Stimulated activated CD8-positive, alpha-beta memory T cell treated with anti-CD3 and anti-CD28 coated beads, Interleukin-4, amount 100 ng/mL, for 48 hours (primary cell): Measurements from ENCODE around the gene UBAP2.

Experiments
- DNase-seq: peaks from one replicate; pipeline ENCODE4 v3.0.0-alpha.2; 2020

The UBAP2 gene, protein sequence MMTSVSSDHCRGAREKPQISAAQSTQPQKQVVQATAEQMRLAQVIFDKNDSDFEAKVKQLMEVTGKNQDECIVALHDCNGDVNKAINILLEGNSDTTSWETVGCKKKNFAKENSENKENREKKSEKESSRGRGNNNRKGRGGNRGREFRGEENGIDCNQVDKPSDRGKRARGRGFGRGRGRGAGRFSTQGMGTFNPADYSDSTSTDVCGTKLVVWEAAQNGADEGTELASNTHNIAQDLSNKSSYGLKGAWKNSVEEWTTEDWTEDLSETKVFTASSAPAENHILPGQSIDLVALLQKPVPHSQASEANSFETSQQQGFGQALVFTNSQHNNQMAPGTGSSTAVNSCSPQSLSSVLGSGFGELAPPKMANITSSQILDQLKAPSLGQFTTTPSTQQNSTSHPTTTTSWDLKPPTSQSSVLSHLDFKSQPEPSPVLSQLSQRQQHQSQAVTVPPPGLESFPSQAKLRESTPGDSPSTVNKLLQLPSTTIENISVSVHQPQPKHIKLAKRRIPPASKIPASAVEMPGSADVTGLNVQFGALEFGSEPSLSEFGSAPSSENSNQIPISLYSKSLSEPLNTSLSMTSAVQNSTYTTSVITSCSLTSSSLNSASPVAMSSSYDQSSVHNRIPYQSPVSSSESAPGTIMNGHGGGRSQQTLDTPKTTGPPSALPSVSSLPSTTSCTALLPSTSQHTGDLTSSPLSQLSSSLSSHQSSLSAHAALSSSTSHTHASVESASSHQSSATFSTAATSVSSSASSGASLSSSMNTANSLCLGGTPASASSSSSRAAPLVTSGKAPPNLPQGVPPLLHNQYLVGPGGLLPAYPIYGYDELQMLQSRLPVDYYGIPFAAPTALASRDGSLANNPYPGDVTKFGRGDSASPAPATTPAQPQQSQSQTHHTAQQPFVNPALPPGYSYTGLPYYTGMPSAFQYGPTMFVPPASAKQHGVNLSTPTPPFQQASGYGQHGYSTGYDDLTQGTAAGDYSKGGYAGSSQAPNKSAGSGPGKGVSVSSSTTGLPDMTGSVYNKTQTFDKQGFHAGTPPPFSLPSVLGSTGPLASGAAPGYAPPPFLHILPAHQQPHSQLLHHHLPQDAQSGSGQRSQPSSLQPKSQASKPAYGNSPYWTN

DNA sequence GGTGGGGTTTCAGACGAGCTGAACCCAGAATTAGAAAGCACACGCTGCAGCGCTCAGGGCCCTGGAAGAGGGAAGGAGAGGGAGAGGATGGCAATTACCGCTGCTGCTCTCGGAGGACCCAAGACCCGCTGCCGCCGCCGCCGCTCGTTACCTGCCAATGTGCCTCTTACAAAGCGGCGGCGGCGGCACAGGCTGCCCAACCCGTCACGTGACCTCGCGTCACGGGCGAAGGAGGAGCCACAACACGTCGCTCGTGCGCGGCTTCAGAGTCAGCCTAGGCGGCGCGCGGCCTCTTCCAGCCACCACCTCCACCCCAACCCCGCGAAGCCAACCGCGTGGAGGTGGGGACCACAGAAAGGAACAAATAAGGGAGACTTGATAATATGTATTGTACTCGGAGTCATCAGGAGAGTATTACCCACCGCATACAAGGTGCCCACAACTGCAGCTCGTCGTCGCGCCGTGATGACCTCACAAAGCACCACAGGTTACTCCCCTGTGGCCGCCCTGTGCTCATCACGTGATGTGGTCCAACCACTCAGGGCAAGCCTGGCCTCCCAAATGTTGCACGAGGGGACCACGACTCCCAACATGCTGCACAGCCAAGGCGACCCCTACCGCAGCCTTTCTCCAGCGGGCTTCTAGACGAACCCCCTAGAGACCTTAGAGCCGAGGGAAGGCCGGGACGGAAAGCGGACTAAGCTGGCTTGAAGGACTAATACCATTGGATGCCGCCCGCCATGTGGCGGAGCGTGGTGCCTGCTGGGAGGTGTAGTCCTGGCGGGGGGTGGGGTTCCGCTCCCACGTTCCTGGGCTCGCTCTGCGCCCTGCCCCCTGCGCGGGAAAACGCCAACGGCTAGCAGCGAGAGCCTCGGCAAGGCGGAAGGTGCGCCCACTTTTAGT, at the start of gene UBAP2:
TSS of gene UBAP2 (minus strand) at position 161 of the 903 bp plus-strand sequence. CDS start 31,739 bp downstream, outside the sequence.
- DNase-seq, result peak; percentile 98

DNA sequence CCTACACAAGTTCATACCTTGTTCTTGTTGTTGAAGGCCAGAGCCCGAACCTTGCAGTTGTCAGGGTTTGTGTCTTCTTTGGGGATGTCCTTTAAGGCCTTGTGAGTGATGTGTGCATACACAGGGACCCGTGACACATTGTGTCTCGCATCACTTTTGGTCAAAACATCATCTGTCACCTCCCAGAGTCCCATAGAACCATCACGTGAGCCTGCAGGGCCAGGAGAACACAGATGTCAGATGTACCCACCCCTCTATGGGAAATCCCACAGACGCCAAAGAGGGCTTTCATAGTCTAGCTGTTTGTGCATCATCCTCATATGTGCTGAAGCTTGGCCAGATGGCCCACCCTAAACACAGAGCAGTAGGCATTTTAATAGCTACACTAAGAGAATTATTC, 49.6 kb upstream of the UBAP2 start:
- DNase-seq, result no peak

DNA sequence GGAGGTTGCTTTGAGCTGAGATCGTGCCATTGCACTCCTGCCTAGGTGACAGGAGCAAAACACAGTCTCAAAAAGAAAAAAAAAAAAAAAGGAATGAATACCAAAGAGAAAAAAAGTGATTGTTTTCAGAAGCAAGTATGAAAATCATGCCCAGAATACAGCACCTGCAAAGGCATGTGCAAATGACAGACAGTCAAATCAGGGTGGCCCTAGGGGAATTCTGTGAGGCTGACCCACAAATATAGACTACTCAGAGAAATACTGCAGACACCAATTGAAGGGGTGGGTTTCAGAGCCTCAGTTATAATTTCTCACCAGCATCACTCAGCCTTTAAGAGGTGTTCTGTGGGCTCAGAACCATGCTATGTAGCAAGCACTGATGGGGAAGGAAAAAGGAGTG, 49.2 kb upstream of the UBAP2 start:
- no peak for DNase-seq

DNA sequence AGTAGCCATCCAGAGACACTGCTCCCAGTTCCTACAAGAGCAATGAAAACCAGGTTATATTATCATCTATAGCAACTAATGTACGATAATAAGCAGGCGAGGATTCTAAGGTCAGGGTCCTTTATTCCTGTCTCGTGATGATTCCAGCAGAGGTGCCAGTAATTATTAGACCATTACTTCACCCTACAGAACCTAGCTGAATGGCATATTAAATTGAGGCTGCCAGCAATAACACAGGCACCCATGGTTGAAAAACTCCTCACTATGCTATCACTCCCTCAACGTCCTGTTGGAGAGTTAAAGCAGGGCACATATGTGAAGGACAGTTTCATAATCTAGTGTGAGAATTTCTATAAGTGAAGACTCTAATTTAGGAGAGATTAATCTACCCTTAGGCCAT, 48.1 kb upstream of the UBAP2 start:
- no peak for DNase-seq

DNA sequence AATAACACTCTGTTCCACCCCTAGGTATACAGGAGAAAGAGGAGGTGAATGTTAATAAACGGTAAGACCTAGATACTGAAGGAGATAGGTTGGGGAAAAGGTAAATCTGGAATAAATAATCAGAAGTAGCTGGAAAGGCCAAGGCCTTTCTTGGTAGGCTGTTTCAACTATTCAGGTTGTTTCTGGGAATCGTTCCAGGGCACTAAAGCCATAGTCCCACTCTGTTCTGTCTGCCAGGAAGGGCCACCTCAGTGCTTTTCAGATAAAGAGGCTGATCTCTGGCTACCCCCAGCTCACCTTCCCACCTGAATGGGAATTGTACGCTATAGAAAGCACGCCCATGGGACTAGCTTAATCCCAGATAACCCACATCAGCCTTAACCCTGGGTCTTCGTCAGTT, 44.9 kb upstream of the UBAP2 start:
- DNase-seq, result no peak

DNA sequence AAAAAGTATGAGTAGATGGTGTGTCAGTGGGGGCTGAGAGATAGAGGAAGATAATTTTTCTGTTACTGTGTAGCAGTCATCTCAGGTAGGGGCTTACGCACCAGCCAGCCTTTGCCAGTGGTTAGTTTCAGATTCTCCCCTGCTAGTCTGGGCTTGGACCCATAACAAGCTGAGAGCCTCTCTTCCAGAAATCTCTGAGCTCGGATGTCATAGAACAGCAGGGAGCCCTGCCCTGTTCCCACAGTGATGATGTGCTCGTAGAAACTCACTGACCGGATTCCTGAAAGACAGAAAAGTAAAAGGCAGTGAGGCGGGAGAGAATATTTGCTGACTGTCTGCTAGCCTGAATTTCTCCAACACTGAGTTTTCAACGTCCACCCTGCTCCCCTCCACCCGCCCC, 40.6 kb upstream of the UBAP2 start:
- DNase-seq, result no peak

DNA sequence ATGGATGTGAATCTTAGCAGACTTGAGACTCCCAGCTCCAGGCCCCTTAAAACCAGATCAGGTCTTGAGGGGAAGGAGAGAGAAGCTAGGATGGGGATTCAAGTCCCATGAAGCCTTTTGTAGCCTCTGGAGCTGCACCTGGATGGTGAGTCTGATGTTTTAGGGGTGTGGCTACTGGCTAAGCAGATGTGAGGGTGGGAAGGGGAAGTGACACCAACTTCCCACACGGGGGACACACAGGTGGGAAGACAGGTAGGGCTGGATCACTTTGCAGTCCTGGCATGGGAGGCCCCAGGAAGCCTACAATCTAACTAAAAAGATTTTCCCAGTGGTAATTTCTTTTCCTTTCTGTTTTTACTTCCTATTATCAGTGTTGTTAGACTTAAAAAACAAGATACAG, 38.7 kb upstream of the UBAP2 start:
- no peak for DNase-seq

DNA sequence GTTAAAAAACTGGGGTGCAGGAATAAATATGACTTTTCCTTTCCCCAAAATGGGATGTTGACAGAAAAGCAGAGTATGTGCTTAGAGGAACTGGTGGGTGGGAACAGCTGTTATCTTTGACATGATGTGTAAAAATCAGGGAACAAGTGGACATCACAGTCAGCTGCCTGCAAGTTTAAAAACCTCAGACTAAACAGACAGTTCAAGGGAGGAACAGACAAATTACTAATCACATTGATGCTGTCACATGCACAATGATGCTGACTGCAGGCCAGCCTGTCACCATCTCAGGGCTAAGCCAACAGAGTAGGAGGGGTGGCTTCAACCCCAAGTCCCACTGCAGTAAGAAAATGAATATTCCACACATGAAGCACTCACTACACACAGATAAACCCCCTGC, 38.2 kb upstream of the UBAP2 start:
- no peak for DNase-seq

DNA sequence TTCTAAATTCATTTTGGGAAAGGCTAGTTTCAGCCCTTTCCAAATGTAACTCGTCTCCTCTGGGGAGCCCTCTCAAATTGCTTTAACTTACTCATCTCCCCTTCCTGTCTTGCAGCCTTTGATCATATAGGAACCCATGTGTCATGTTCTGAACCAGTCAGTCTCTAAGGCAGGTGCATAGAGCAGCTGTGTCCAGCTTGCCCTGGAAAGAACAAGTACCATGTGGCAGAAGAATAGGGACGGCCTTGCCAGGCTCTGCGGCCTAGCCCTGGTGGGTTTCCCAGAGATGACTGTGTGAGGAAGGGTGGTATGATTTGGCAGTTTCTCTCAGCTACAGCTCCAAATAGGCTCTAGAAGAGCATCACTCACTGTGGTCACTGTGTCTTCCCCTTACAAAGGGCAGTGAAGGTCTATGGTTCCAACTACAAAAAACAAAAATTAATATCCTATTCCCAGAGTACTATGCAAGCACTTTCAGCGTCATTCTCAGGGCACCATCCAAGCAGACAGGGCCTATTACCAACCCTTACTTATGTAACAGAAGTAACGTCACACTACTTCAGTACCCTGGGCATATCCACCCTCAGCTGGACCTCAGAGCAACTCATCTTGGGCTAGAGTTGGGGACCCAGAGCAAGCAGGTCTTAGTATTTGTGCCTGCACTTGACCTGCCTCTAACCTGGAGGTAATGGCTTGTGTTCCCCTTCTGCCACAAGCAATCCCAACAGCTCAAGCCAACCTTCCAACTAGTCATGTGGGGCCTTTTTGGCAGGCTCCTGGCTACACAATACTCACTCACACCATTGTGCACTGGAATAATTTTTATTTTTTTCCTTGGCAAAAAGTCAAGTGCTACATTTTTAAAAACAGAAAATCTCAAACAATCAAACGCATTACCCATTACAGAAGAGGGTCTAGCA, 37.2 kb upstream of the UBAP2 start:
- no peak for DNase-seq

DNA sequence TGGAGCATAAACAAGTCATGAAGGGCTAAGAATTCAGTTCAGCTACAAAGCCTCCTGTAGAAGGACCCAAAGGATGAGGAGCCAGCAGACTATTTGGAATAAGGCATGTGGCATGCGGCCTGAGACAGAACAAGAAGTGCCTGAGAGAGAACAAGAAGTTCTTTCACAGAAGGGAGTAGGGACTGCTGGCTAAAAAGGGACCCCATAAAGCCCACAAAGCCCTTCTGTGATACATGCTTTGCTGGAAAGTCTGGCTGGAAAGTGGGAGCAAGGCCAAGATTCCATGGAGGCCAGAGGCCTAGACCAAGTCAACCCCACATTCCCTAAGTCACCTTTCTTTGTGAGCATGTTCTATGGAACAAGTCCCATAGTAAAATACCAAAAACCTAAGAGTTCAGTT, 35.9 kb upstream of the UBAP2 start:
- DNase-seq, result no peak

DNA sequence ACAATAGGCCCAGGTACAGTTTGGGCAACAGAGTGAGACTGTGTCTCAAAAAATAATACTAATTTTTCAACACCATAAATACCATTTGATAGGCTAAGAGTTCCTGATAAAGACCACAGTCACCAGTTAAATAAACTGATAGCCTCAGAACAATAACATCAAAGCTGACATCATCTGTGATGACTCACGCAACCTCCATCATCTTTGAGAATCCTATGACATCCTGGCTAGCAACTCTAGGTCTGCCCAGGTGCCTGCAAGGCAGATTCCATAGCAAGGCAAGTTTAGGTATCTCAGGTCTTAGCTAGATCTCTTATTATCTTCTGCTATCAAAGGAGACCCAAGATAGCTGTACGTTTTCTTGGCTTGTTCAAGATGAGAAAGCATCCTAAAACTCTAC, 30.5 kb upstream of the UBAP2 start:
- DNase-seq, result no peak

DNA sequence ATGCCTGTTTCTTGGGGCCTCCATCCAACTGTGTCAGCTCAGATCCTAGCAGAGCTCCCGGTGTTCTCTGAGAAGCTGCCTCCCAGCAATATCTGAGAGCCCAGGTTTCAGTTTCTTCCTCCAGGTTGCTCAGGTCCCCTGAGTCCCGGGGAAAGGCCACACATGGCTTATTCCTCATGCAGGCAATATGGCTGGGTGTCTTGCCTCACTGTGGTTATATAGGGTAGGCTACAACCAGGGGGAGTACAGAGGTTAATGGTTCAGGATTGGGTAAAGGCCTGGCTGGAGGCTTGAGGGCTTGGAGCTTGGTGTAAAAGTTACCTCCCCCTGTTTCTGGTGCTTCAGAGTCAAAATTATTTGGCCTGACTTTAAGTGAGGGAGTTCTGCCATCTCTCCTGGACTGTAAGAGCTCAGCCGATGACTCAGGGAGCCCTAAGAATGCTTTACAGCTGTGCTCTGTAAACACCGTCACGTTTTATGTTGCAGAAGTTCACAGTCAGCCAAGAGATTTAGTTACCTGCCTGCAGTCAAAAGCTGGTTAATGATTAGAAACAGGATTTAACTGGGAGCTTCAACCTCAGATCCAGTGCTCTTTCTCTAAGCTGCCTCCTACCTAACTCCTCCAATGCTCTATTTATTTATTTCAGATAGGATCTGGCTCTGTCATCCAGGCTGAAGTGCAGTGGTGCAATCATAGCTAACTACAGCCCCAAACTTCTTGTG, 24.3 kb upstream of the UBAP2 start:
- DNase-seq, result no peak

DNA sequence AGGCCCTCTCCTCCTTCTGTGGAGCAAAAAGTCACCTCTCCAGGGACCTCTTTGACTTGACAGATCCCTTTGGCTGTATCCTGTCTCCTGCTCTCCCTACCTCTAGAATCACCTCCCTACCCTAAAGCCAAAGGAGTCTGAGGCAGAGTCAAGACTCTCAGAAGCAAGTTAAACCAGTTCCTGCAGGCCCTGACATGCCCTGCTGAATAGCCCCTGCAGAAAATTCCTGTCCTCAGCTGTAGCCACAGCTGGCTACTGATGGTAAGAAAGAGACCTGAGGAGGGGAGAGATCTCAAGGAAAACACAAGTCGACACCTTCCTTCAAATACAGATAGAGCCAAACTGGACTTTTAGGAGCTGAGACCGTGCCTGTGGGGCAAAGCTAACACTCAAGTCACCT, 23.7 kb upstream of the UBAP2 start:
- no peak for DNase-seq

DNA sequence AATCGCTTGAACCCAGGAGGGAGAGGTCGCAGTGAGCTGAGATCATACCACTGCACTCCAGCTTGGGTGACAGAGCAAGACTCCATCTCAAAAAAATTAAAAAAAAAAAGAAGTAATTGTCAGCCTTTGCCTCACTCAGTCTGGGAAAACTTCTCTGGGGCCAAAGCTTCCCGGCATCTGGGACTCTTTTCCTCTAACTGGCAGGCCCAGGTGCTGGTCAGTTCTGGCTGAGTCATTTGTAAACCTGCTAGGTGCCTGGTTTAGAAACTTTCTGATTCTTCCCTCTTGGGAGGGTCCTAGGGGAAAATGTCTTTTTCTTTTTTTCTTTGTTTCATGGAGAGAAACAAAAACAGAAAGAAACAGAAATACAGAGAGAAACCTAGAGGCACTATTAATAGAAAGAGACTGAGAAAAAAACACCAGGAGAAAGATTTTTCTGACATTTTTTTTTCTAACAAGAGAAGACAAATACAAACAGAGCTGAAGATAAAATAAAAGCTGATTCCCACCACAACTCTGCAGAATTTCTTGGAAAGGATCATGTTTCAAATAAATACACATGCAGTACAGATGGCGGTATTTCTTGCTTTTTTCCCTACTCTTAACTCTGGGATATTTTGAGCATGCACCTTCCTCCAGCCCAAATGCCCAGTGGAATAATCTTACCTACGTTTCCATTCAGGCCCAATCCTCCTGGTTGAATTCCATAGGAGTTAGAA, 22.1 kb upstream of the UBAP2 start:
- no peak for DNase-seq

DNA sequence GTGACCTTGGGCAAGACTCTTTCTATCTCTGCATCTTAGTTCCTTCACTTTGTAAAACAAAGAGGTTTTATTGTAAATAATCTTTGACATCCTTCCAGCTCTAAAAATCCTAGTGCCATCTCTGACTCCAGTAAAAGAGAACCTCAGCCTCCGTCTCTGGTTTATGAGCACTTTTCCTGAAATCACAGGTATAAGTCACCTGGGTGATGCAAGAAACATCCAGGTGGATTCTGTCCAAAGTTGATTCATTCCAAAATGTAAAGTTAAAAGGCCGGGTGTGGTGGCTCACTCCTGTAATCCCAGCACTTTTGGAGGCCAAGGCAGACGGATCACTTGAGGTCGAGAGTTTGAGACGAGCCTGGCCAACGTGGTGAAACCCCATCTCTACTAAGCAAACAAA, 21.1 kb upstream of the UBAP2 start:
- DNase-seq, result no peak

DNA sequence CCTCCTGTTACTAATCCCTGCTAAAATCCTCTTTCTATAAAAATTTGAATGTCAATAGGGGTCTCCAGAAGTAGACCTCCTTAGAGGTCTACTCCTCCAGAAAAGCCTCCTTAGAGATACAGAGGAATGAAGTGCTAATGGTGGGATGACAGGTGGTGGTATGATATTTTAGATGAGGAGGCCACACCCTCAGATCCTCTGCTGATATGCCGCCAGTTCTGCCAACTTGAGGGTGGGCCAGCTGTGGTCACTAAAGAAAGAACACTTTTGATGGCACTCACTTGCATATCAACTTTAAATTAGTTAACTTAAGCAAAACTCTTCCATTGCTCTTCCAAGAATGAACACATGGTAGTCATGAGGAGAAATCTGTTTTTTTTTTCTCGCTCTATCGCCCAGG, 16.9 kb upstream of the UBAP2 start:
- DNase-seq, result no peak

DNA sequence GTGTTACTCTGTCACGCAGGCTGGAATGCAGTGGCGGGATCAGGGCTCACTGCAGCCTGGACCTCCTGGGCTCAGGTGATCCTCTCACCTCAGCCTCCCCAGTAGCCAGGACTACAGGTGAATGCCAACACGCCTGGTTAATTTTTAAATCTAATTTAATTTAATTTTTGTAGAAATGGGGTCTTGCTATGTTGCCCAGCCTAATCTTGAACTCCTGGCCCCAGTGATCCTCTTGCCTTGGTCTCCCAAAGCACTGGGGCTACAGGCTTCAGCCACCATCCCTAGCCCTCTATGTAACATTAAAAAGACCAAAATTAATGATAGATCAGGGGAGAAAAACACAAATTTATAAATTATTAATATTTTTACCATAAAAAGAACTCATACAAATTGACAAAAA, 11.3 kb upstream of the UBAP2 start:
- no peak for DNase-seq

DNA sequence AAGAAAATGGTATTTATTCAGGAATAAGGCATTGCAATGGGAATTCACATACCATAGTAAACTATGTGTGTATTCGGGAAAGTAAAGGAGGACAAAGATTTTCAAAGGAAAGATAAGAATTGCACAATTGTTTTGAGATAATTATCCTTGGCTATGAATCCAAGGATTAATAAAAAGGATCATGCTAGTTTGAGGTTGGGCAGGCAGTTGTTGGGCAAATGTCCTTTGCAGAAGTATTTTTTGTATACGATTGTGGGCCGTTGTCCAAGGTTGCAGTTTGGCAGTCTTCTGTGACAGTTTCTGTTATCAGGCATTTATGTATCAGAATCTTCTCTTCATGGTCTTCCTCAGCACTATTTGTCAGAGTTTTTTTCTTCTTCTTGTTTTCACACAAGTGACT, 10.6 kb upstream of the UBAP2 start:
- no peak for DNase-seq

DNA sequence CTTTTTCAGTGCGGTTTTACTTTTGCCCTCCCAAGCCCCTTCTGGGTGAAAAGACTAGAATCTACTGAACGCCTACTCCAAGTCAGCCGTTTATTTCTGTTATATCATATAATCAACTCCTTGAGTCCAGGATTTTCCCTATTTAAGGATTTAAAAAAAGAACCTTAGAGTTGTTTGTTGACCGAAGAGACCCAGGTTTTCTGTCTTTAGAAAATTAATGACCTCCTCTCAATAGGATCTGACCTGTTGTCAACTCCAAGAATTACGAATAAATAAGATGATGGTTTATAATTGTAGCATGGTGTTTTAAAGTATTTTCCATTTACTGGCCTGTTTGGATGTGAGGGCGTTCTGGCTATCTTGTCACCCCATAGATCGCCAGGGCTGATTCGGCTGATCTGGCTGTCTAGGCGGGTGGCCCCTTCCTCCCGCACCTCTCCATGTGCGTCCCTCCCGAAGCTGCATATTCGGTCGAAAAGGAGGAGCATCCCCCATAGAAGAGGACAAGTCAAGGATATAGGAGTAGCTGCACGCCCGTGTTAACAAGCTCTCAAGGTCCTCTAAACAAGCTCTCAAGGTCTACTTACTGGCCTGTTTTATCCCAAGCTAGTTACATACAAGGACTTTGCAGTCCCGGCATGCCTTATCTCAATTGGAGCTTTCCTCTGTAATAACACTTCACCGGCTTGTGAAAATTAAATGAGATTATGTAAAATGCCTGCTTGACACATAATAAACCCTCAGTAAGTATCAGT, 1.1 kb upstream of the UBAP2 start:
- peak; percentile 29 for DNase-seq
